DOHH2 (cell line): ENCODE measurements around the gene GFRA1.

Source experiments
- H3F3A ChIP-seq: fragments of 200-600 bp; sonication (generic), shearing (Covaris generic); 2 replicates; pipeline ENCODE4 v1.6.0; 2016; ENCODE audit warnings: antibody characterized with exemption, mild to moderate bottlenecking; ENCODE audit not compliant: control insufficient read depth, insufficient read depth
- H3K27ac ChIP-seq: fragments of 200-600 bp; sonication (generic); 2 replicates; pipeline ENCODE4 v1.5.1; 2014; ENCODE audit warnings: low read depth, mild to moderate bottlenecking, low read length, moderate library complexity
- H3K27me3 ChIP-seq: fragments of 200-600 bp; sonication (generic); 2 replicates; pipeline ENCODE4 v1.6.1; 2014; ENCODE audit warnings: mild to moderate bottlenecking, low read length, mixed read lengths; ENCODE audit not compliant: control insufficient read depth
- H3K36me3 ChIP-seq: fragments of 200-600 bp; sonication (generic); 2 replicates; pipeline ENCODE4 v1.6.1; 2014; ENCODE audit warnings: mild to moderate bottlenecking, low read length, moderate library complexity, mixed read lengths; ENCODE audit not compliant: control insufficient read depth
- H3K4me1 ChIP-seq: fragments of 200-600 bp; sonication (generic); 2 replicates; pipeline ENCODE4 v1.6.1; 2014; ENCODE audit warnings: mild to moderate bottlenecking, low read length, mixed read lengths; ENCODE audit not compliant: control insufficient read depth
- H3K4me2 ChIP-seq: fragments of 200-600 bp; sonication (generic); 2 replicates; pipeline ENCODE4 v1.6.0; 2014; ENCODE audit warnings: mild to moderate bottlenecking, low read length, moderate library complexity
- H3K4me3 ChIP-seq: fragments of 200-600 bp; sonication (generic); 2 replicates; pipeline ENCODE4 v1.5.1; 2014; ENCODE audit warnings: mild to moderate bottlenecking, low read length, mixed read lengths
- H3K79me2 ChIP-seq: fragments of 200-600 bp; sonication (generic); 2 replicates; pipeline ENCODE4 v1.6.1; 2014; ENCODE audit warnings: mild to moderate bottlenecking, low read length, mixed read lengths; ENCODE audit not compliant: control insufficient read depth
- H3K9me2 ChIP-seq: fragments of 200-600 bp; sonication (generic); replicated peaks from 2 replicates; pipeline ENCODE4 v1.6.1; 2014; ENCODE audit warnings: mild to moderate bottlenecking, low read length, mixed read lengths; ENCODE audit not compliant: control insufficient read depth
- H3K9me3 ChIP-seq: fragments of 200-600 bp; sonication (generic); 2 replicates; pipeline ENCODE4 v1.6.1; 2014; ENCODE audit warnings: antibody characterized with exemption, low read length, mixed read lengths; ENCODE audit not compliant: control insufficient read depth, insufficient read depth
- H4K20me1 ChIP-seq: fragments of 200-600 bp; sonication (generic); 2 replicates; pipeline ENCODE4 v1.6.0; 2014; ENCODE audit warnings: low read depth, mild to moderate bottlenecking, antibody characterized with exemption, low read length, moderate library complexity; ENCODE audit not compliant: control insufficient read depth, insufficient read depth
- CTCF ChIP-seq: fragments of 200-600 bp; sonication (generic); IDR thresholded peaks from one replicate; pipeline ENCODE4 v1.5.1; 2014; ENCODE audit warnings: antibody characterized with exemption, mild to moderate bottlenecking, low read depth, low read length; ENCODE audit not compliant: poor library complexity, severe bottlenecking
- EZH2phosphoT487 ChIP-seq: fragments of 200-600 bp; sonication (generic); IDR thresholded peaks from 2 replicates; pipeline ENCODE4 v1.6.1; 2017; ENCODE audit warnings: borderline replicate concordance, mild to moderate bottlenecking, antibody characterized with exemption, low read length, moderate library complexity, mixed read lengths

GFRA1 gene

GRCh38 chr10:116133634-116134033 lies 139.4 kb downstream of the GFRA1 start:
- Histone ChIP-seq H3K27ac (no peak overlapping the region), H3K4me3 (no peak overlapping the region), H3K79me2 (no peaks in the 10 kb centered on the region), H4K20me1 (no peaks in the 10 kb centered on the region), H3K4me2 (no peak overlapping the region), H3K27me3 (no peaks in the 10 kb centered on the region), H3K4me1 (no peaks in the 10 kb centered on the region), H3K9me3 (no peaks in the 10 kb centered on the region), H3K9me2 (no peaks in the 10 kb centered on the region), H3F3A (no peaks in the 10 kb centered on the region), H3K36me3 (no peaks in the 10 kb centered on the region)
- TF ChIP-seq CTCF (no peak), EZH2phosphoT487 (no peak)

- Histone ChIP-seq H4K20me1 (no peaks in the 10 kb centered on the region), H3K4me1 (no peaks in the 10 kb centered on the region), H3K9me2 (no peaks in the 10 kb centered on the region), H3K9me3 (no peaks in the 10 kb centered on the region), H3F3A (no peaks in the 10 kb centered on the region), H3K36me3 (no peaks in the 10 kb centered on the region), H3K79me2 (no peaks in the 10 kb centered on the region), H3K27me3 (no peaks in the 10 kb centered on the region), H3K27ac (no peak overlapping the region), H3K4me3 (no peak overlapping the region), H3K4me2 (no peak overlapping the region)
- TF ChIP-seq EZH2phosphoT487 (no peak), CTCF (no peak)
These were observed 140.1 kb downstream of the GFRA1 start for GRCh38 chr10:116132780-116133399.

- no peak overlapping the region for H3K27ac ChIP-seq
- H3K9me2 ChIP-seq, result no peaks in the 10 kb centered on the region
- no peaks in the 10 kb centered on the region for H3K36me3 ChIP-seq
- H3F3A ChIP-seq, result no peaks in the 10 kb centered on the region
- H3K4me2 ChIP-seq, result no peak overlapping the region
- H3K79me2 ChIP-seq, result no peaks in the 10 kb centered on the region
- H3K9me3 ChIP-seq, result no peaks in the 10 kb centered on the region
- H3K4me3 ChIP-seq, result no peak overlapping the region
- H3K27me3 ChIP-seq, result no peaks in the 10 kb centered on the region
- TF ChIP-seq EZH2phosphoT487 (no peak), CTCF (no peak)
- H4K20me1 ChIP-seq, result no peaks in the 10 kb centered on the region
- H3K4me1 ChIP-seq, result no peaks in the 10 kb centered on the region
These were observed 143.0 kb downstream of the GFRA1 start for GRCh38 chr10:116130006-116130405.
